ENCODE results near the gene METRN.
"Not testable (repeated sequence)": the region's sequence is repeated elsewhere in the genome, so short reads cannot be mapped to it uniquely, and the experiment has no call there.

Gene METRN

DNA sequence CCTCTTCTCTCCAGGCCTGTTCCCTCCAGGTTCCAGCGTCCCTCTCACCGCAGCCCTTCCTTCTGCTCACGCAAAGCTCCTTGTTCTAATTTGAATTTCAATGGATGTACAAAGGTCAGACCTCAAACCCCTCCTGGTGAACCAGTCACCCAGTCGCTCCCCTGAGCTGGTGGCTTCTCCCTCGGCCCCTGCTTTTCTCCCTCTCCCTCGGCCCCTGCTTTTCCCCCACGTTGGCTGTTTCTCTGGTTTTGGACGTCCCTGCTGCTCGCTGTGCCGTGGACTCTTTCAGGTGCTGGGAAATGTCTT, 37.0 kb downstream of the METRN start:
- no peaks in the 10 kb centered on the region for H3K36me3 Mint-ChIP-seq (ENCODE audit: low read depth)
- H3K9me3 Mint-ChIP-seq: no peaks in the 10 kb centered on the region
- no peak for ATAC-seq
- no peak for DNase-seq
- H3K4me3 Mint-ChIP-seq: no peak overlapping the region
- no peak overlapping the region for H3K27ac Mint-ChIP-seq
- H3K4me1 Mint-ChIP-seq: no peaks in the 10 kb centered on the region
- no peaks in the 10 kb centered on the region for H3K27me3 Mint-ChIP-seq

DNA sequence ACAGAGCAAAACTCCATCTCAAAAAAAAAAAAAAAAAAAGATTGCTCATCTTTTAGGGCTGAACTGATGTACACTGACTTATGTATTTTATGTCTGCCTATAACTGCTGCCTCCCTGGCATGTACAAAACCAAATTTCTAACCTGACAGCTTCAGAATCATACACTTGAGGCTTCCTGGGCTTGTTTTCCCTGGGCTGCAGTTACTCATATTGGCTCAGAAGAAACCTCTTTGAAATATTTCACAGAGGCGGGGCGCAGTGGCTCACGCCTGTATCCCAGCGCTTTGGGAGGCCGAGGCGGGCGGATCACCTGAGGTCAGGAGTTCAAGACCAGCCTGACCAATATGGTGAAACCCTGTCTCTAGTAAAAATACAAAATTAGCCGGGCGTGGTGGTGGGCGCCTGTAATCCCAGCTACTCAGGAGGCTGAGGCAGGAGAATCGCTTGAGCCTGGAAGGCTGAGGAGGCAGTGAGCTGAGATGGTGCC, 39.2 kb downstream of the METRN start:
- H3K27ac Mint-ChIP-seq; H3K36me3 Mint-ChIP-seq (ENCODE audit: low read depth); ATAC-seq; H3K4me3 Mint-ChIP-seq; DNase-seq; H3K4me1 Mint-ChIP-seq; H3K9me3 Mint-ChIP-seq; H3K27me3 Mint-ChIP-seq: not testable (repeated sequence)

DNA sequence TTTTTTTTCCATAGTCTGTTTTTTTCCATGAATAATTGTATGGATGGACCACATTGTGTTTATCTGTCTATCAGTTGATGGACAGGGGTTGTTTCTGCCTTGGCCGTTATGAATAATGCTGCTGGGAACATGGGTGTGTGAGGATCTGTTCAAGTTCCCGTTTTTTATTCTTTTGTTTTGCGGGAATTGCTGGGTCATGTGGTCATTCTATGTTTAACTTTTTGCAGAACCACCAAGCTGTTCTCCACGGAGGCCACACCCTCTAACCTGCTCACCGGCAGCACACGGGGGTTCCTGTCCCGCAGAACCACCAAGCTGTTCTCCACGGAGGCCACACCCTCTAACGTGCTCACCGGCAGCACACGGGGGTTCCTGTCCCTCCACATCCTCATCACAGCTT, 39.7 kb downstream of the METRN start:
- no peaks in the 10 kb centered on the region for H3K4me1 Mint-ChIP-seq
- H3K27ac Mint-ChIP-seq: no peak overlapping the region
- no peaks in the 10 kb centered on the region for H3K36me3 Mint-ChIP-seq (ENCODE audit: low read depth)
- DNase-seq: no peak
- H3K4me3 Mint-ChIP-seq: no peak overlapping the region
- H3K9me3 Mint-ChIP-seq: no peaks in the 10 kb centered on the region
- ATAC-seq: no peak
- H3K27me3 Mint-ChIP-seq: peaks cover 3% of the 10 kb centered on the region

DNA sequence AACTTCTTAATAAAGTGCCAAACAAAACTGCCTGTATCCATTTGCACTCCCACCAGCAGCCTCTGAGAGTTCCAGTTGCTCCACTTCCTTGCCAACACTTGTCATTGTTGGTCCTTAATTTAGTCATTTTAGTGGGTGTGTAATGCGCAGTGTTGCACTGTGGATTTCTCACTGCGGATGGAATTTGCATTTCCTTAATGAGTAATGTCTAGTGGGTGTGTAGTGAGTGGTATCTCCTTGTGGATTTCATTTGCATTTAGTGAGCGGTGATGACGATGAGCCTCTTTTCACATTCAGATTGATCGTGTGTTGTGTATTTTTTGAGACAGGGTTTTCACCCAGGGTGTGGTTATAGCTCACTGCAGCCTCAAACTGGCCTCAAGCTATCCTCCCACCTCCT, 41.5 kb downstream of the METRN start:
- Mint-ChIP-seq H3K4me3 (no peak overlapping the region), H3K36me3 (ENCODE audit: low read depth) (no peaks in the 10 kb centered on the region), H3K27me3 (peaks cover 3% of the 10 kb centered on the region), H3K9me3 (no peaks in the 10 kb centered on the region), H3K4me1 (no peaks in the 10 kb centered on the region), H3K27ac (no peak overlapping the region)
- DNase-seq (no peak), ATAC-seq (no peak)

DNA sequence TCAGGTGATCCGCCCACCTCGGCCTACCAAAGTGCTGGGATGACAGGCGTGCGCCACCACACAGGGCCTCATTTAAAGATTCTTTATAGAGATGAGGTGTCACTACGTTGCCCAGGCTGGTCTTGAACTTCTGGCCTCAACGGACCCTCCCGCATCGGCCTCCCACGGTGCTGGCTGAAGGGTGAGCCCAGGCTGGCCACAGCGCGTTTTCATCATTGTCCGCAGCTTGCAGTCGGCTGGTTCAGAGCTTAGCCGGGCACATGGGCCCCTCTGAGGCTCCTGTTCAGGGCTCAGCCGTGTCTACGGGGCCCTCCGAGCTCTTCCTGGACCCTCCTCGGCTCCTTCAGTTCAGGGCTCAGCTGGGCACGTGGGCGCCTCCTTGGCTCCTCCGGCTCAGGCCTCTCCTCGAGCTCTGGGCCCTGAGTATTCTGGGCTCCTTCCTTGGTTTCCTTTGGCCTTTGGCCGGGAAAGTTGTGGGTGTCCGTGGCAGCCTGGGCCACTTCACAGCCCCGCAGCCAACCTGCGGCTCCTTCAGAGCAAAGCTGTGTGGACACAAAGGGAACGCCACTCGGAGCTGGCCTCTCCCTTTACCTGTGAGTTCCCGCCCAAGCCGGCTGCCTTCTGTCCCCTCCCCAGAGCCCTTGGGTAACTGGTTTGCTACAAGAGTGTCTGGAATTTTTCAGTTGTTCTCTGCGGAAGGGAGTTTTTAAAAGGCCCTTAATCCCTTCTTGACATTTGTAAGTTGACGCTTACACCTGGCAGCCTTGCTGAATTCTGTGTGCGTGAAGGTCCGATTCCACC, 44.4 kb downstream of the METRN start:
- no peak overlapping the region for H3K4me3 Mint-ChIP-seq
- DNase-seq: no peak
- H3K27me3 Mint-ChIP-seq: peaks cover 3% of the 10 kb centered on the region
- H3K27ac Mint-ChIP-seq: no peak overlapping the region
- no peaks in the 10 kb centered on the region for H3K36me3 Mint-ChIP-seq (ENCODE audit: low read depth)
- ATAC-seq: no peak
- H3K4me1 Mint-ChIP-seq: no peaks in the 10 kb centered on the region
- H3K9me3 Mint-ChIP-seq: no peaks in the 10 kb centered on the region

DNA sequence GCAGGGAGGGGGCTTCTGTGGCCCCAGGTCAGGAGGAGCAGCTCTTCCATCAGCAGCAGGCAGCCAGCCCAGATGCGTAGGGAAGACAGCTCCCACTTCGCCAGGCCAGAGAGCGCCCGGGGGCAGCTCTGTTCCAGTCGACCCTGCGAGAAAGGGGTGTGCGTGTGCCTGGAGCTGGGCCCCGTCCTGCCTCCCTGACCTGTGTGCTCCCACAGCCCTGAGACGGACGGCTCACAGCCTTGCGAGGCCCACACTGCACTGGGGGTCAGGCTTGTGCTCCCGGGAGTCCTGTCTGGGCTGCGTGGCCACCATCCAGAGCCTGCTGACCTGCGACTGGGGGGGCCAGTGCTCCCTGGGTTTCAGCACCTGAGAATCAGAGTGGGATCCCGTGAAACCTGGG, 45.1 kb downstream of the METRN start:
- peaks cover 3% of the 10 kb centered on the region for H3K27me3 Mint-ChIP-seq
- no peak overlapping the region for H3K4me3 Mint-ChIP-seq
- no peak overlapping the region for H3K27ac Mint-ChIP-seq
- no peak for DNase-seq
- H3K9me3 Mint-ChIP-seq: no peaks in the 10 kb centered on the region
- ATAC-seq: no peak
- H3K36me3 Mint-ChIP-seq (ENCODE audit: low read depth): no peaks in the 10 kb centered on the region
- H3K4me1 Mint-ChIP-seq: no peaks in the 10 kb centered on the region

DNA sequence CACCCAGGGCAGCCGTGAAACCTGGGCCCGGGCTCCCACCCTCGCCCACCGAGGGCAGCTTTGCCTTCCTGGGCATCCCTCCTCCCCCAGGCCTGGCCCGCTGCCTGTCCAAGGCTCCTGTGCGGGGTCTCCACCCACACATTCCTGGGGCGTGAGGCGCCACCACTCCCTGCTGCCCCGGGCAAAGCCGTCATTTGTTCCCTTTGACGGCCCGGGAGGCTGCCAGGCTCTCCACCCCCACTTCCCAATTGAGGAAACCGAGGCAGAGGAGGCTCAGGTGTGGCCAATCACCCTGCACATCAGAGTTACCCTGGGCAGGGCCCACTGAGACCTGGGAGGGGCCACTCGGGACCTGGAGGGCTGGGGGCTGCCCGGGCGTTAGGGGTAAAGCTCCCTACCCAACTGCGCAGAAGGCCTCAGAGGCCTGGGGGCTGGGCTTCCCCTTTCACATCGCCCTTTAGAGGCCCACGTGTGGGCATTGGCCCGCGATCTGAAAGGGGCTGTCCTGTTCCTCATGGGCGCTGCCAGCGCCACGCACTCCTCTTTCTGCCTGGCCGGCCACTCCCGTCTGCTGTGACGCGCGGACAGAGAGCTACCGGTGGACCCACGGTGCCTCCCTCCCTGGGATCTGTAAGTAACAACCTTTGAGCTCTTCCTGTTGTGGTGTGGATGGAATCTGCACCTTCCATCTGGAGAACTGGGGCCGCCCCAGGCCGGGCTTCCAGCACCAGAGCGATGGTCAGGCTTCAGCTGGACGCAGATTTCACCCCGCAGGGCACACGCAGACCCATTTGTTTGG, 45.8 kb downstream of the METRN start, which contains the start of gene MSLN:
Gene MSLN (plus strand): TSS at position 190 of the 799 bp plus-strand sequence. CDS start 1,947 bp downstream, outside the sequence.
- no peaks in the 10 kb centered on the region for H3K36me3 Mint-ChIP-seq (ENCODE audit: low read depth)
- no peak for DNase-seq
- peaks cover 3% of the 10 kb centered on the region for H3K27me3 Mint-ChIP-seq
- H3K4me3 Mint-ChIP-seq: no peak within 1 kb of the TSS
- no peak for ATAC-seq
- no peaks in the 10 kb centered on the region for H3K4me1 Mint-ChIP-seq
- H3K27ac Mint-ChIP-seq: no peak within 1 kb of the TSS
- no peaks in the 10 kb centered on the region for H3K9me3 Mint-ChIP-seq

DNA sequence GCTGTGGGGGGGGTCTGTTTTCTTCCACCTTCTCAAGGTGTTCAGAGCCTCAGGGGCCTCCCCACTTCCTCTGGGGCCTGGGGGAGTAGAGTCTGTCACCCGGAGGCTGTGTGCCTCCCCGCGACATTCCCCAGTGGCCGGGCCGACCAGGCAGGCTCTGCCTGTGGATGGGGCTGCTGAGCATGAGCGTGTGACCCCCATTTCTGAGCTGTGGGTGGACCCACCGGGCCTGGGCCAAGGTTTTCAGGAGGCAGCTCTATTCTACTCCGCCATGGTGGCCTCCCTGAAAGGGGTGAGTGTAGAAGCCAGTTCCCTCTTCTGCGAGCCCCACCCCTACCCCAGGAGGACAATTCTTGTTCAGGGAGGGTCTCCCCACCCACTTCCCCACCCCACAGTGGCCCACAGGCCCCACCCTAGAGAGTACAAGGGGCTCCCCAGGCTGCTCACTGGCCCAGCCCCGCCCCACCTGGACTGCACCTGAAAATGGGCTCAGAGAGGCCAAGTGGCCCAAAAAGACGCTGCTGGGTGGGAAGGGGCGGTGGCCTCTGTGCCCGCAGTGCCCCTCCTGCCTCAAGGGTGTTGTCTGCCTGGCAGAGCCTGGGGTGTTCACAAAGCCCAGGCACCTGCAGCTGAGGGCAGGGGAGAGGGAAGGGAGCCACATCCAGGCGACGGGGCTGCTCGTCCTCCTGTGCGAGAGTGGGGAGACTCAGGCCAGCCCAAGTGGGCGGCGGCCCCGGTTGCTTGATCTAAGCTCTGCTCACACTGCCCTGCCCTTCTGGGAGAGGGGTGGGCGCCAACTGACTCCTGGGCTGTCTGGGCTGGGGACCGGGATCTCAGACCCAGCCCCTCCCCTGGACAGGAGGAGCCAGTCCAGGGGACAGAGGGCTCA, 47.0 kb downstream of the METRN start:
- ATAC-seq (no peak), DNase-seq (no peak)
- Mint-ChIP-seq H3K27ac (no peak overlapping the region), H3K9me3 (no peaks in the 10 kb centered on the region), H3K4me1 (no peaks in the 10 kb centered on the region), H3K4me3 (no peak overlapping the region), H3K36me3 (ENCODE audit: low read depth) (no peaks in the 10 kb centered on the region), H3K27me3 (peaks cover 3% of the 10 kb centered on the region)

DNA sequence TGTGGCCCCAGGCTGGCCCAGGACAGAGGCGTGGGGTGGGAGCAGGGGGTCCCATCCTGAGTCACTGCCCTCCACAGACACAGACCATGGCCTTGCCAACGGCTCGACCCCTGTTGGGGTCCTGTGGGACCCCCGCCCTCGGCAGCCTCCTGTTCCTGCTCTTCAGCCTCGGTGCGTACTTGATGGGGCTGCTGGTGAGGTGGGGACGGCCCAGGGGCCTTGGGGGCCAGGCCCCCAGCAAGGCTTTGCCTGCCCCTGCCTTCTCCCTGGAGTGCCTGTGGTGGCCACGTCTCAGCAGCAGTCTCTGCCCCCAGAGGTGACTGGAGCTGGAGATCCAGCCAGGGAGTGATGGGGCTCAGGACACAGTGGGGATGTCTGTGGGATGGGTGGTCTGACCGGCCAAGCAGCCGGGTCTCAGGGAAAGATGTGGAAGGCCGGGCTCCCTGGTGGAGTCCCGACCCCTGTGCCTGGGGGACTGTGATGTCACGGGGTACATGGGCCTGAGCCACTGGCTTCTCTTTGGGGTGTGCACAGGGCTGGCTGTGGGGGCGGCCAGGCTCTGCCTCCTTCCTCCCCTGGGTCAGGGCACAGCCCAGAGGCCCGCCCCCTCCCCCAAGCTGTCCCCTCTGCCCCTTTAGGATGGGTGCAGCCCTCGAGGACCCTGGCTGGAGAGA, 47.8 kb downstream of the METRN start:
- no peaks in the 10 kb centered on the region for H3K36me3 Mint-ChIP-seq (ENCODE audit: low read depth)
- no peak overlapping the region for H3K27ac Mint-ChIP-seq
- ATAC-seq (no peak), DNase-seq (no peak)
- H3K27me3 Mint-ChIP-seq: no peaks in the 10 kb centered on the region
- H3K4me1 Mint-ChIP-seq: no peaks in the 10 kb centered on the region
- no peak overlapping the region for H3K4me3 Mint-ChIP-seq
- H3K9me3 Mint-ChIP-seq: no peaks in the 10 kb centered on the region

DNA sequence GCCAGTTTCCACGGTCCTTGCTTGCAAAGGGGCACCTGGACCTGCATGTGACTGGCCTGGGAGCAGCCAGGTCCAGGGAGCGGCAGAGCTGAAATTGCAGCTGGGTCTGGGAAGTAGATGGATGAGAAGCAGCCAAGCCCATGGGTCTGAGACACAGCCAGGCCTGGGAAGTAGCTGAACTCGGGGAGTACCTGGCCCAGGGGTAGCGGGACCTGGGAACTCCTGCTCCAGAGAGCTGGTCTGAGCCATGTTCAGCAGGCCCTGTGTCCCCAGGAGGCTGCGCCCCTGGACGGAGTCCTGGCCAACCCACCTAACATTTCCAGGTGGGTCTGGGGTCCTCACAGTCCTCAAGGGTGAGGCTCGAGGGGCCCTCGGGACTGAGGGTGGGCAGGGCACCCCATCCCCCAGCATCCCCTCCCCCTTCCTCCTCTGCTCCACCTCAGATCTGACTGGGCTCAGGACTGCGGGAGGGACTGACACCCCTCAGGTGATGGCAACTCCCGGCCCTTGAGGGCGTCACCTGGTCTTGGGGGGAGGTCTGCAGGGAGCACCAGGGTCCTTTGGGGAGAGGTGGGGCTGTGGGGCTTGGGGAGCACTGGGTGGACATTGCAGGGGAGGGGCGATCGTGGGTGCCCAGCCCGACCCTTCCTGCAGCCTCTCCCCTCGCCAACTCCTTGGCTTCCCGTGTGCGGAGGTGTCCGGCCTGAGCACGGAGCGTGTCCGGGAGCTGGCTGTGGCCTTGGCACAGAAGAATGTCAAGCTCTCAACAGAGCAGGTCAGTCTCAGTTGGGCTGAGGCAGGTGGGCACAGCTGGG, 48.7 kb downstream of the METRN start:
- Mint-ChIP-seq H3K27ac (no peak overlapping the region), H3K27me3 (no peaks in the 10 kb centered on the region), H3K4me1 (no peaks in the 10 kb centered on the region), H3K9me3 (no peaks in the 10 kb centered on the region), H3K4me3 (no peak overlapping the region), H3K36me3 (ENCODE audit: low read depth) (no peaks in the 10 kb centered on the region)
- ATAC-seq: no peak
- no peak for DNase-seq

DNA sequence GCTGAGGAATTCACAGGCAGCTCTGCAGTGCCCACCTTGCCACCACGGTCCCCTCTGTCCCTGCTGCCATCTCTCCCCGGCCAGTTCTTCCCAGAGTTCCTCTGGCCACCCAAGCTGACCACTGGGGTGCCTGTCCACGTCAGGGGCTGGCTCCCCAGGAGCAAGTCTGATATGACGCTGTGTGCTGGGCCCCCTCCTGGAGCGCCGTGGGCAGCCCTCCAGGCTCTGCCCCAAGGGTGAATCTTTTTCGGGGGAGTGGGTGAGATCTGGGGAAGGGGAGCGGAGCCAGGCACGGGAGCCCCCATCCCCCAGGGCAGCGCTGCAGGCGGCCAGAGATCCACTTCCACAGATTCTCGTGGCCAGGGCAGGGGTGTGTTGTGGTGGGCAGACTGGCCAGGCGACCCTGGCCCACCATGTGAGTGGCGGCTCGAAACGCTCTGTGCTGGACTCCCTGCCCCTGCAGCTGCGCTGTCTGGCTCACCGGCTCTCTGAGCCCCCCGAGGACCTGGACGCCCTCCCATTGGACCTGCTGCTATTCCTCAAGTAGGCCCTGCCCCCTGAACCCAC, 49.3 kb downstream of the METRN start:
- ATAC-seq: no peak
- Mint-ChIP-seq H3K36me3 (ENCODE audit: low read depth) (no peaks in the 10 kb centered on the region), H3K27ac (no peak overlapping the region), H3K4me1 (no peaks in the 10 kb centered on the region), H3K9me3 (no peaks in the 10 kb centered on the region), H3K4me3 (no peak overlapping the region), H3K27me3 (no peaks in the 10 kb centered on the region)
- no peak for DNase-seq

DNA sequence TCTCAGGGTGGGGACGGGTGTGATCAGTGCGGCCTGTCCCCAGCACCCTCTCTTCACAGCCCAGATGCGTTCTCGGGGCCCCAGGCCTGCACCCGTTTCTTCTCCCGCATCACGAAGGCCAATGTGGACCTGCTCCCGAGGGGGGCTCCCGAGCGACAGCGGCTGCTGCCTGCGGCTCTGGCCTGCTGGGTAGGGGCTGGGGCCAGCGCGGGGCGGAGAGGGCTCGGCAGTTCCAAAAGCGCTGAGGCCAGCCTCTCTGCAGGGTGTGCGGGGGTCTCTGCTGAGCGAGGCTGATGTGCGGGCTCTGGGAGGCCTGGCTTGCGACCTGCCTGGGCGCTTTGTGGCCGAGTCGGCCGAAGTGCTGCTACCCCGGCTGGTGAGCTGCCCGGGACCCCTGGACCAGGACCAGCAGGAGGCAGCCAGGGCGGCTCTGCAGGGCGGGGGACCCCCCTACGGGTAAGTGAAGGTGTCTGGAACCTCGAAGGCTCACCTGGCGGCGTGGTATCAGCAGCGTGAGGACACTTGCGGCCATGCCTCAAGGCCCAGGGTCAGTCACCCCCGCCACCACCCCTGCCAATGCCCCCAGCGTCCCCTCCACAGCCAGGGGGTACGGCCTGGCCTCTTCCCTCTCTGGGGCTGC, 50.0 kb downstream of the METRN start:
- Mint-ChIP-seq H3K36me3 (ENCODE audit: low read depth) (no peaks in the 10 kb centered on the region), H3K27me3 (no peaks in the 10 kb centered on the region), H3K4me3 (no peak overlapping the region), H3K4me1 (no peaks in the 10 kb centered on the region), H3K9me3 (no peaks in the 10 kb centered on the region), H3K27ac (no peak overlapping the region)
- no peak for ATAC-seq
- DNase-seq: no peak

DNA sequence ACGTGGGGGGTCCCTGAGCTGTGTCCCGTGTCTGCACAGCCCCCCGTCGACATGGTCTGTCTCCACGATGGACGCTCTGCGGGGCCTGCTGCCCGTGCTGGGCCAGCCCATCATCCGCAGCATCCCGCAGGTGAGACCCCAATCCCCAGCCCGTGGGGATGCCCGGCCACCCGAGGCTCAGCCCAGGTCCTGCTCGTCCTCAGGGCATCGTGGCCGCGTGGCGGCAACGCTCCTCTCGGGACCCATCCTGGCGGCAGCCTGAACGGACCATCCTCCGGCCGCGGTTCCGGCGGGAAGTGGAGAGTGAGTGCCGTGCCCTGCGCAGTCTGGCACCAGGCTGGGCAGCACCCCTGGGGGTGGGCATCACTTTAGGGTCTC, 50.6 kb downstream of the METRN start:
- Mint-ChIP-seq H3K27ac (no peak overlapping the region), H3K9me3 (no peaks in the 10 kb centered on the region), H3K36me3 (ENCODE audit: low read depth) (no peaks in the 10 kb centered on the region), H3K4me3 (no peak overlapping the region), H3K27me3 (no peaks in the 10 kb centered on the region), H3K4me1 (no peaks in the 10 kb centered on the region)
- DNase-seq: no peak
- no peak for ATAC-seq
